ENCODE results near the gene SLC8A1.

The SLC8A1 gene

DNA sequence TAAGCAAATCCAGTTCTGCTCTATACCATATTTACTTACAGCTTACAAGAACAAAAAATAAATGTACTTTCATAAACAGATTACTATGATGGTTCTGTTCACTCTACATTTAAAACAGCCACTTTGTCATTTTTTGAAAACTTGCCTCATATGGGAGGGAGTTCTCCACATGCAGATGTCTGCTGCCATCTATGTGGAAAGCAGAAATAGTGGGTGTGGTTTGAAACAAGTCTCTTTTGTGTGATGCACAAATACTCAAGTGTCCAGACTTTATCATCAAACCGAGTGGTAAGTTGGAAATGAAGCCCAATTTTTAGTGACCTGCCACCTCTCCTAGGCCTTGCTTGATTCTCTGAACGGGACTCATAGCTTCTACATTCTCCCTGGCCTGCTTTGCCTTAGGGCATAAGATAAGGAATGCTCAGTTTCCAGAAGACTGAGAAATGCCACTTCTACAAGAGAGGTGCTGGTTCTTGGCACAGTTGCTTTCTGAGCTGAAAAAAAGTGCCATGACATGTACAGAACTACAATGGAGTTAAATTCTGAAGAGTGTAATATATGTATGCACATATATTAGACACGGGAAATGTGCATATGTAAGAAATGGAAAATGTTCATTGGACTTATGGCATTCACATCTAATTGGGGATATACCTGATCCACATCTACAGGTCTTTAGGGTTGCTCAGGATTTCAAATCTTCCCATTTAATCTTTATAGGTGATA is 221.0 kb downstream of the SLC8A1 start:
- no peak for DNase-seq (ENCODE audit: low read depth)

DNA sequence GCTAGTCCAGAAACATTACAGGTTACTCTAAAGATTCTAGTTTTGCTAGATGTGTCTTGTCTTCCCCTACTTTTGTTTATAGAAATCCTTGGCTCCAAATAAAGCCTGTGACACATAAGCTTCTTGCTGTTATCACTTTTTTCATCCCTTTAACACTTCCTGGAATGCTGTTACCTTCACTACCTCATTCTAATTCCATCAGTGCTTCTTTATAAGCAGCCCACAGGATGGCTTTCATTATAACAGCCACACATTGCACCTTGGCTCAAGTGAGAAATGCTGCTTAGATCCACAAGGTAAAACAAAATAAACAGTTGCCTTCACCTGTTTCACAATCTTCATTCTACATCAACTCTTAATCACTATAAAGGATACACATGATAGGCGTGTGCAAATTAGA is 221.7 kb downstream of the SLC8A1 start:
- no peak for DNase-seq (ENCODE audit: low read depth)

DNA sequence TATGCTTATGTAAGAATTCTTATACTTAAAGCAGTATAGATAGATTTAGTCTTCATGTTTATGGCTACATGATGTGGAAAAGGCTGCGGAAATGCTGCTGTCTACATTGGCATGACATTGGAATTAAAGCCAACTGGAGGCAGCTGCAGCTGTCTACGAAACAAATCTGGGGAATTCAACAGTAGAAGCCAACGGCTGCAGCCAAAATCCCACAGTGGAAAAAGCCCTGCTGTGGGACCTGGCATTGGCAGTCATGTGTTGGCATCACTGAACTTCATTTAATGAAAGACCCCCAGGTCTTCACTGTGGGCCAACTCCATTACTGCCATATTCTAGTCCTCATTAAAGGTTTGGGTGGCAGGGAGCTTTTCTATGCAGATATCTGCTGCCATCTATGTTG is 223.6 kb downstream of the SLC8A1 start:
- DNase-seq (ENCODE audit: low read depth) = no peak

DNA sequence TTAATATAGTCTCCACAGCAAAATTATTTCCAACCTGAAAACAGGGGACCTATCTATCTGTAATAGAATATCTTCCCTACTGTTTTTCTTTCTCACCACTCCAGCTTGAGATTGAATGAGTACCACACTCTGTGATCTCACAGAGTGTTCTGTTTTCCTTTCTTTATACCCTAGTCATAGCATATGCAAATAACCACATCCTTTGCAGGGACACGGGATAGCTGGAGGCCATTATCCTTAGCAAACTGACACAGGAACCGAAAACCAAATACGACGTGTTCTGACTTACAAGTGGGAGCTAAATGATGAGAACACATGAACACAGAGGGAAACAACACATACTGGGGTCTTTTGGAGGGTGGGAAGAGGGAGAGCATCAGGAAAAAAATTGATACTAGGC is 224.7 kb downstream of the SLC8A1 start:
- no peak for DNase-seq (ENCODE audit: low read depth)

DNA sequence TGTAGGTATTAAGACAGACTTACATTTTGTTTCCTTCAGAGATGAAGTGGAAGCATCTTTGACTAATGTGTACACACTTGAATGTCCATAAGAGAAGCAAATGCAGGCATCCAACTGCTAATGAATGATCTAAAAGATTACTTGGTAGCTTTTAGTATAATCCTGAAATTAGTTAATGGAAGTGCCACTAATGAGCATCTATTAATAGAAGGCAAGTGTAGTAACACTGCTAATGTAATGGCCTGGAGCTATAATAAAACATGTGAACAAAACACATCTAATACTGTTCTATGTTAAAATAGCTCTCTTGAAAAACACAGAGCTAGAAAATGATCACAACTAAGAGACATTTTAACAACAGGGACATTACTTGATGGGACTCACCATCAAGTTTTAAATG is 225.3 kb downstream of the SLC8A1 start:
- DNase-seq (ENCODE audit: low read depth) = no peak

DNA sequence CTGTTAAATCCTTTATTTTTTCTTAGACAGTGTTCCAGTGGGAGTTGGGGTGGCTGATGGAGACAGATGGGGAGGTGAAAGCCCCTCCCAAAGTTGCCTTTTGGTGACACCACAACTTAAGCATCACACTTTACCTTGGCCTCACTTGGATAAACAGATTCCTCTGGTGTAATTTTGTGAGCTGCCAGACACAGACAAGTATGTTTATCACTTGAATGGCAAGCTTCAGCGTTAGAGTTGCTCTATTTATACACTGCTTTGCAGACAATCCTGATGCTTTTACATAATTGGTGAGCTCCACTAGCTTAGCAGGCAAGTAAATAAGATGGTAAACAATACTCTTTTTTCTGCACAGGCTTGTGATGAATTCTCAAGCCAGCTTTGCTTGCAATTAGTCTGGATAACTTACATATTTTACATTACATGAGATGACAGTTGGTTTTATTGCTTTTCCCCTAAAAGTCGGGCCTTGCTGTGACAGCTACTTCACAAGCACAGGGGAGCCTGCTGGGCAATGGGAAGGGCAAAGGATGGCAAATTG is 226.2 kb downstream of the SLC8A1 start:
- DNase-seq (ENCODE audit: low read depth) = no peak

DNA sequence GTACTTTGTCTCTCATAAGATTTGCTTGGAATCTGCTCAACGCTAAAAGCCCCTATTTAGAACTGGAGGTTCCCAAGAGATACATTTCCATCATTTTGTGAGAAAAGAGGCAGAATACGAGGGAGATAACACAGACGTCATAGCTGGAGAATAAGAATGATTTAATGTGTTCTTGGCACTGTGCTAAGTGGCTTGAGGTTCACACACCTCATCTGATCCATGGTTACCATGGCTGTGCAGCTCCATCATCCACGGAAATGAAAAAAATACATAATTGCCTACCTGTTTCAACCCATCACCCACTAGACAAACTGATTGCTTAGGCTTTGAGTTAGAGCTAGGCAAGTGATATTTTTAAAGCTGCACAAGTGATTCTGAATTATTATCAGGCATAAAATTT is 227.6 kb downstream of the SLC8A1 start:
- DNase-seq (ENCODE audit: low read depth) = no peak

DNA sequence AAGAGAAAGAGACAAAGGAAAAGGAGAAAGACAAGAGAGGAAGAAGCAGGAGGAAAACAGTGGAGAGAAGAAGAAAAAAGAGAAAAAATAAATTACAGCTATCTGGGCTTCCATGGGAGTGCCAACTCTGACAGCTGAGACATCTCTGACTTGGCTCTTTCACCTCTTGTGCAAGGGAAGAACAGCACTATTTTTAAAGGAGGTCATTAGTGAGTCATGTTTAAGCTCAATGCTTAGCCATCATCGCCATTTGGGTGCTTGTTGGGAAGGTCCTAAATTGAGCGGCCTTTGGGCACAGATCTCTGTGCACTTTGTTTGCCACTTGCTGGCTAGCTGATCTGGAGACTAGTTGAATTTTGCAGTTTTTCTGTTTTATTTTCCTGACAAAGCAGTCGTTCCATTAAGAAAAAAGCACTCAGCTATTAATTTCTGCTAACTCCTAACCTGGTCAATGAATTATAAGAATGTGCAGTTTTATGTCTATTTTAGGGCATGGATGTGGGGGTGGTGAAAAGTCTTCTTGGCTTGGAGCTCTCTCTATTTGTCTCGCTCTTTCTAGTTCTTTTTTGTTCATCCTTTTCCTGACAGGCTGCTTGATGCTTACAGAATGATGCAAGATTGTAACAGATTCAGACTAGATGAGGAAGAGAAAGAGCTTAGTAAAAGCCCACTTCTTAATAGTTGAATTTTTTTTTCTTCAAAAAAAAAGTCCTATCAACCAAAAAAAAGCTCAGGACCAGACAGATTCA is 231.5 kb downstream of the SLC8A1 start:
- DNase-seq (ENCODE audit: low read depth) = no peak

DNA sequence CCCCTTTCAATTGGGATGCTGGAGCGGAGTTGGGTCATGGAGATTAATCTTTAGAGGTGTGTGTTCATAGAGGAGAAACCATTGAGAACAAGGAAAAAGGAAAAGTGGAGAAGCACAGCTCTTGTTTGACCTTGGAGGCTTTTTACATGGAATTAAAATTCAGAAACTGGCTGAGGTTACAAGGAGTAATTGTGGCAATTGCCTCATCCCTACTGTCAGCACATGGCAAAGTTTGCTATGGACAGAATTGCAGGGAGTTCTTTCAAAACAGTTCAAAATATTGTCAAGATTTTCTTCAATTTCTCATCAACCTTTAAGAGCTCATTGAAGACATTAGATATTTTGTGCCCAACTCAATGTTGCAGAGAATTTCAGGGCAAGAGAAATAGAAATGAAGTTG is 232.7 kb downstream of the SLC8A1 start:
- DNase-seq (ENCODE audit: low read depth) = no peak

DNA sequence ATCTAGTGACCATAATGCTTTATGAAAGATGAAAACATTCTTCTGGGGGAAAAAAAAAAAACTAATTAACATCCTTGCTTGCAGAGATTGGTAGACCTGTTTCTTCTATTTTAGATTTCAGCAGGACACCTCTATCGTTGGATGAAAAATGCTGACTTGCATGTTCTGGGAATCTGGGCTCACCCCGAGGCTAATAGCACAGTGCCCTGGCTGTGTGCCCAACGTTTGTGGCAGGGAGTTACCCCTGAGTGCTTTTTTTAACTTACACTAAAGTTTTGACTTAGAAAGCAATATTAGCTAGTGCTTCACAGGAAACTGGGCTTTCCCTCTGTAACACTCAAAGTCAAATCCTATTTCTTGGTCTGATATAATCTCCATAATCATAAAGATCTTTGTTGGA is 233.2 kb downstream of the SLC8A1 start:
- DNase-seq (ENCODE audit: low read depth) = no peak

DNA sequence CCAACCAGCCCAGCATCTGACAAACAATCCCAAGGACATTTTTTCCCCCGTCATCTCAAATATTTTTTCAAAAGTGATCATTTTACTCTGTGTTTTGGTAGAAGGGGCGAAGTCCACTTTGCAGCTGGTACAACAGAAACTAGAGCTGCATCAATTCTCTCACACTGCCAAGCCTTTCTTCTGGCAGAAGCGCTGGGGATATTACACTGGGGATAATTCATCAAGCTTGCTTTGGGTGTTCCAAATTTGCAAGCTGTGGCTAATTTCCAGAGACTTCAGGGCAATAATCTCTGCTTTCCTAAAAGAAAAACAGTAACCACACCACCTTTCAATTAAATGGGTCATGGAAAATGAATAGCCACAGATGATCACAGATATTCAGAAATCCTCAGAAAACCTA is 238.3 kb downstream of the SLC8A1 start:
- DNase-seq (ENCODE audit: low read depth) = no peak

DNA sequence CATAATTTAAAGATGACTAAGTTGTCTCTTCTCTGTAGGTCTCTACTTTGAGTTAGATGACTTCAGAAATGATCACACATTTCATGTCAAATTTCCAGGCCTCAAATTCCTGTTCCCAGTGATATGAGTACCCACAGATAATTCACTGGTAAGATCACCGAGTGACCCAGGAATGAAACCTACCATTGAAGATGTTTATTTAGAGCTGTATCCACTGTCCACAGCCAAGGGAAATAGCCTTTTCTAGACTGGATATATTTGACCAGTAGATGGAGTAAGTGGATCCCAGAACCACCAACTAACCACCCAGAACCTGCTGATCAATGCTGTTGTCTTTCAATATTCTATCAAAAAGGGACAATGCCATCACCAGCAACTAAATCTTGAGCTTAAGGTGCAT is 238.8 kb downstream of the SLC8A1 start:
- DNase-seq (ENCODE audit: low read depth) = no peak

DNA sequence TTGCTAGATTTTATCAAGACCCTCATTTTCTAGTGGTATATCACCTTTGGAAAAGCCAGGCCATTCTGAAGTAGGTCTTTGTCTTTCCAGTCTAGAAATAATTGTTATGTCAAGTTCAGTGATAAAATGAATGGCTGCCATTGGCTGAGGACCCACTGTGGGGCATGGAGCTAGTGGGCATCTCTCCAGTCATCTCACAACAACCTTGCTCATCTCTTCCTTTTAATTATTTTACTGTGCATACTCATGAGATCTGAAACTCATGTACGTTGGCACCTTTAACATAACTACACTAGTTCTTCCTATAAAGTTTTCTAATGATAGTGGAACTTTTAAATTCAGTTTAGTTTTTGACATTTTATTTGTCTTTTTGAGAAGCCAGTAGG is 240.9 kb downstream of the SLC8A1 start:
- no peak for DNase-seq (ENCODE audit: low read depth)

DNA sequence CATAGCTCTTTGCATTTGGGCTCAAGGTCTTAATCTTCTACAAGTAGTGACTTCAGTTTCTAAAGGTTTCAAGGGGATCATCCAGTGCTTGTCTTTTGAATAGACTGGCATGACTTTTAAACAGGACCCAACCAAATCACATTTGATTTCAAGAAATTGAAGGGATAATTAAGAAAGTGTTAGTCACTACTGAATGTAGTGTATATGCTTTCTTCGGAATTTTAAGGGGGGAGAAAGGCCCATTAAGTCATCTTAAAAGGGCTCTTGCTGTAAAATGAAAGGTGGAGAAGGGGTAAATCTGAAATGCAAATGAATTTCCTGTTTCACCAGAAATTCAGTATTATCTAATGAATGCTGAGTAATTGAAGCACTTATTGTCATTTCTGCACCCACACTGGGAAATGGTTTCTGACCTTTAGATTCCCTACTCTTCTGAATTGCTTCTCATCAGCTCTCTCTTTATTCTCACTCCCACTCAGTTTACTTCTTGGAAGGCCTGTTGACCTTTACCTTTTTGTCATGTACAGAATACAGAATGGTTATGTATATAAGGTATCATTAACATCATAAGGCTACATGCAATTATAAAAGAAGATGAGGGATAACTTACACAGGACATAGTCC is 241.4 kb downstream of the SLC8A1 start:
- DNase-seq (ENCODE audit: low read depth) = no peak

DNA sequence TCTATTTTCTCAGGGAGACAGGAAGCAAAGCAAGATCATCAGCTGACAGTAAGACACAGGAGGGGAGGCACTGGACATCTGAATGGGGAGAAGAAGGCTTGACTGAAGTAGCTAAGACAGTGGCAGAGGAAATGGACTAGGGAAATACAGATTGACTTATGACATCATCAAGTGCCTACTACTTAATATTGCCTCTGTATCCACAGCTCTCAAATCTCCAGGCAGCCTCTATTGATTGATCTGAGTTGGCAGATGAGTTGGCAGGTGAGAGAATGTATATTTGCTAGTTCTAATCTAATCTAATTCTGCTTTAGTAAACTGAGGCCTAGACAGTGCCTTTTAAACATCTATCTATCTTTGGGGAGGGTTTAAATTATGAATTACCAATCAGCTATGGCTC is 242.1 kb downstream of the SLC8A1 start:
- DNase-seq (ENCODE audit: low read depth) = no peak

DNA sequence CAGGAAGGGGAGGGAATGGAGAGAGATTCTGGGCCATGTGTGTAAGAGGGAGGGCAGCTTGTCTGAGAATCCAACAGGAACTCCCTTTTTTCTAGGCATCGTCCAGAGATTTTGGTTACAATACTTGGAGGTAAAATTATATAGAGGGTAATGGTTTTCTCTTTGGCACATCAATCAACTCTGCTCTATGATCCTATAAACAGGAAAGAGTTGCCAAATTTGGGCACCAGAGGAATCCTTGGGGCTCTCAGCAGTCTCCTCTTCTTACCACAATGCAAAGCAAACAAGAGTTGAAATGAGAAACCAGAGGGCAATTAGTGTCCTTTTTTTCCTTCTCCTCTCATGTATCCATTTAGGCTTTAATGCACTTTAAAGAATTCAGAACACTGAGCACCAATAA is 243.4 kb downstream of the SLC8A1 start:
- DNase-seq (ENCODE audit: low read depth) = no peak

DNA sequence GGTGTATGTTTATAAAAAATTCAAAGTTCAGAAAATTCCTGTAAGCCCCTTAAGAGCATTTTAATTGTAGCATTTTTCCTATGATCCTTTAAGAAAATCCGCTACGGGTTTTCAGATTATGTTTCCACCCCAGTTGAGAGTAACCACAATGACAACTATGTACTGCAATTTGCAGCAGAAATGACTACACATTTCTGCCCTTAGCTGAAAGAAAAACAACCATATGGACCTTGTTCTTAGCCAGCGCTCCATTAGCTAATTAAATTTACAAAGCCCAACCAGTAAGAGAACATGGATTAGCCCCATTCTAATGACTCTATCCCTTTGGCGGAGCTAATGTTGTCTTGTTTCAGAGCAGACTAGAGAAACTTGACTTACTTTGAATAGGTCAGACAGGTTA is 247.6 kb downstream of the SLC8A1 start:
- no peak for DNase-seq (ENCODE audit: low read depth)

DNA sequence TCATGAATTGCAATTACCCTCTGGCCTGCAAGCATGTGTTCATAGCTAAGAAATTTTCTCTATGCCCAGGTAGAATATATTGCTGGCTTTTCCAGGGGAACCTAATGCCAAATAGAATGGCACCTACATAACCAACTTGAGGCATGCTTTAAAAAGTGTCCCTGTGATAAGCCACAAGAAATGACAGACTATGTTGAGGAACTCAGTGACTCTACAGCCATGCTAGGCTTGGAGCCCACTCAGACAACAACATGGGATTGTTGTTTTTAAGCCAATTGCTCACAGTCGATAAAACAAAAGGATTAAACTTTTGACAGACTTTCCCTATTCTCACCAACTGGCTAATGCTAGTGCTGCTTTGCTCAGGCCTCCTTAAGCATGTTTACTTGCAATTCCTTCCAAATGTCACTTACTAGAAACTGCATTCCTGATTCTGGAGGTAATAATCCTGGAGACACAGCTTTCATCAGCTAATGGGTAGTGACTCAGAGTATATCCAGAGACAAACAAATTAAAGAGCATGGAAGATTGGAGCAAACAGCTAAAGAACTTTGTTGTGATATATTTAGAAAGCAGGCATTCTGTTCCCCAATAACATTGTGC is 249.0 kb downstream of the SLC8A1 start:
- DNase-seq (ENCODE audit: low read depth) = no peak

DNA sequence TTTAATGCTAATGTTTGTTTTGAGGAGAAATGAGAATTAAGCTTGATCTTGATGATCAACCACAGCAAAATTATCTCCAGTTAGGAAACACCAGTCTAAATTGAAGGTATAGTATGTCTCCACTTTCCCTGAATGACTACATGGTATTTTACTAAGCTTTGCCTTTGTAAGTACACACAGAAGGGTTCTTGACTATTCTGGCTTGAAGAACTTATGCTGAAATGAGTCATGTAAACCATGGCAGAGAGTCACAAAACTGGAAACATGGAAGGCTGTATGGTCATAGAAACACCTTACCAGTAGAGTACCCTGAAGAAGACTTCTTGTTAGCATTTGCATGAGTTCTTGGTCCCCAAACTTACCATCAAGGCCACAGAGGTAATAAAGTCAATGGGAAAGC is 250.5 kb downstream of the SLC8A1 start:
- DNase-seq (ENCODE audit: low read depth) = no peak

DNA sequence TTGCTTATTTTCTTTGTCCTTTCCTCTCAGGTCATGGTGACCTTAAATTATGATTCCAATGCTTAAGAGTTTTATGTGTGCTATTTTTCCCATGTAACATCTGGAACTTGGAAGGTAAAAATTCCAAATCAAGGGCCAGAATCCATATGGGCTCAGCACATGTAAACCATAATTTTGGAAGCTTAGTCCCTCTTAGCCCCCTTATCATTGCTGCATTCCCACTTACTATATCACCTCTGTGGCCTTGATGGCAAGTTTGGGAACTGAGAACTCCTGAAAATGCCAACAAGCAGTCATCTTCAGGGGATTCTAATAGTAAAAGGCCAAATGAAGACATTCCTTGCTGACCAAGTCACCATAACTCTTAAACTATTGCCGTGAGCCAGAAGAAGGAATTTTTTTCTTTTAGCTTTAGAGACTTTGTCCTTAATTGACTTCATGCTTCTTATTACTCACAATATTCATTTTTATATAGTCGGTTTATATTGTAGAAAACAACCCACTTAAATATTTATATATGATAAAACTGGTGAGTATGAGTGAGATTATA is 251.4 kb downstream of the SLC8A1 start:
- DNase-seq (ENCODE audit: low read depth) = no peak

DNA sequence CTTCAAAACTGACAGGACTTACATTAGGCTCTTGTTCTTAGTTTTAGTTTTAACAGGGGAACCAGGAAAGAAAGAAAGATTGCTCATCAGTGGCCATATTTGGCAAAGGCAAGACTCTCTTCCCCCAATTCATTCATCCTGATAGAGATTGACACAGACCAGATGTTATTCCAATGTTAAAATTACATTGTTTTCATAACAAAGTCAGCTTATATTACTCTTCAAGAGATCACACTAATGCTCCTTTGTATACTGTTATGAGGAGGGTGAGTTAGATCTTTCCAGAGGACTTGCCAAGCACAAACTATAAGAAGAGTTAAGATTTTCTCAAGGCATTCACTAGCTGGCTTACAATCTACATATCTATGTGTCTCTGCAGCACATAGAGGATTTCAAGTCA is 252.1 kb downstream of the SLC8A1 start:
- DNase-seq (ENCODE audit: low read depth) = no peak

DNA sequence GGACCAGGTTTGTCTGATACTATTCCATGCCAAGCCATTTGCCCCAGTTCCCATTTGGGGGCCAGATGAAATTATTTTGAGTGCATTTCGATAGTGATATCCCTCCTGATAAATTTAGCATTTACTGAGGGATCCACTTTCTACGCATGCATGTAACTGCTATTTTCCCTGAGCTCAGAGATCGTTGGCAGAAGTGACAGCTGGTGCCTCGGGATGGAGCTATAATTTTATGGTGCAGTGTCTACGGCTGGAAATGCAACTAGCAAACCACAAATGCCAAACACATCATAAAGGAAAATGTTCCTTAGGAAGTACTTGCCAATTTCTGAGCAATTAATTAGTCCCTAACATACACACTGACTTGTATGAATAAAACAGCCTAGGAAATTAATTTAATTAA is 254.8 kb downstream of the SLC8A1 start:
- no peak for DNase-seq (ENCODE audit: low read depth)

DNA sequence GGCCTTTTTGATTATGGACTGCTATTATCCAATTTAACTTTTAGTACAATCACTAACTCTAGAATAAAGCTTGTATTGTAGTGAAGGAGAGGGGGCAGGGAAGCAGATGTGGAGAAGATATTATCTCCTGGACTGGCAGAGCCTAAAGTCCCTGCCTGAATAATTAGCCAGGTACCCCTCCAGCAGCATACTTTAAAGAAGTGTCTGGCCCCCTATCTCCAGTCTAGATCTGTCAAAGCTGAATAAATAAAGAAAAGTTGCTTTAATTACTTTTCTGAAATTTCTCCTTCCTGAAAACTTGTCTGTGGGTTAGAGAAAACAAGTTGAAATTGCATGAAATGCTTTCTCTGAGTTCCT is 258.2 kb downstream of the SLC8A1 start:
- DNase-seq (ENCODE audit: low read depth) = no peak
